8988T (cell line): ENCODE data around the gene BMPR1A.
"Not testable (repeated sequence)": the region's sequence is repeated elsewhere in the genome, so short reads cannot be mapped to it uniquely, and the experiment has no call there.

Source experiments
- DNase-seq: peaks from one replicate; pipeline ENCODE4 v3.0.0; 2011

Gene BMPR1A

GRCh38 chr10:86943316-86944030, 187.1 kb downstream of the BMPR1A start:
- DNase-seq = no peak

GRCh38 chr10:86944031-86944419, 187.6 kb downstream of the BMPR1A start:
- DNase-seq = no peak

DNA sequence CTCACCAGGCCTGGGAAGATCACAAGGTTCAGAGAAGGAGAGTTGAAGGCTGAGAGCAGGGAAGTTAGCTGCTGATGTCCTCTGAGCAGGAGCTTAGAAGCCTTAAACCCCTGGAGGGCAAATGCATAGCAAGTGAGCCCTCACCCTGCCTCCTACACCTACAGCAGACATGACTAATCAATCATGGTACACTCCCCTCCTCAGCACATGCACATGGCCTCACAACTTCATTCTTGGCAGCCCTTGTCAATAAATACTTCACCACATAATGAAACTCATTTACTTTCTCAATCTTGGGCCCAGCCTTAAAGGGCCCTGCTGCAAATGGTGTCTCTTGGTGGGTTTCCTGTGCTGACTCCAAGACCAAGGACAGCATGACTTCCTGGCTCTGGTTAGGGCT, 188.1 kb downstream of the BMPR1A start:
- no peak for DNase-seq

DNA sequence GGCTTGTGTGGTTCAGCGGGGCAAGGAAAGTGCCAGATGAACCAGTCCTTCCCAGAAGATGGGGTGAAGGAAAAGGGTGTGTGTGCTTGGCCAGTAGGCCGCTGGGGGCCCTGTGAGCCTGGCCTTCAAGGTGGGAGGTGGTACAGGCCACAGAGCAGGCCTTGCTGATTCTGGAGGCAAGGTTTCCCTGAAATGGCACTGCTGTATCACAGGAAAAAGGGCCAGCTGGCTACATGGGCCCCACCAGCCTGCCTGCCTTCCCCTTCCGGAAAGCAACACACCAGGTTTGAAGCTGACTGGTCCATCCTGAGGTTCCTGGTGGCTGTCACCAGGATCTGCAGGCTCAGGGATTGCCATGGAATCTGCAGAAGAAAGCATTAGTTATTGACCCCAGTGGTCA, 188.5 kb downstream of the BMPR1A start:
- DNase-seq = no peak

GRCh38 chr10:86945361-86946212, 189.2 kb downstream of the BMPR1A start:
- DNase-seq = no peak

DNA sequence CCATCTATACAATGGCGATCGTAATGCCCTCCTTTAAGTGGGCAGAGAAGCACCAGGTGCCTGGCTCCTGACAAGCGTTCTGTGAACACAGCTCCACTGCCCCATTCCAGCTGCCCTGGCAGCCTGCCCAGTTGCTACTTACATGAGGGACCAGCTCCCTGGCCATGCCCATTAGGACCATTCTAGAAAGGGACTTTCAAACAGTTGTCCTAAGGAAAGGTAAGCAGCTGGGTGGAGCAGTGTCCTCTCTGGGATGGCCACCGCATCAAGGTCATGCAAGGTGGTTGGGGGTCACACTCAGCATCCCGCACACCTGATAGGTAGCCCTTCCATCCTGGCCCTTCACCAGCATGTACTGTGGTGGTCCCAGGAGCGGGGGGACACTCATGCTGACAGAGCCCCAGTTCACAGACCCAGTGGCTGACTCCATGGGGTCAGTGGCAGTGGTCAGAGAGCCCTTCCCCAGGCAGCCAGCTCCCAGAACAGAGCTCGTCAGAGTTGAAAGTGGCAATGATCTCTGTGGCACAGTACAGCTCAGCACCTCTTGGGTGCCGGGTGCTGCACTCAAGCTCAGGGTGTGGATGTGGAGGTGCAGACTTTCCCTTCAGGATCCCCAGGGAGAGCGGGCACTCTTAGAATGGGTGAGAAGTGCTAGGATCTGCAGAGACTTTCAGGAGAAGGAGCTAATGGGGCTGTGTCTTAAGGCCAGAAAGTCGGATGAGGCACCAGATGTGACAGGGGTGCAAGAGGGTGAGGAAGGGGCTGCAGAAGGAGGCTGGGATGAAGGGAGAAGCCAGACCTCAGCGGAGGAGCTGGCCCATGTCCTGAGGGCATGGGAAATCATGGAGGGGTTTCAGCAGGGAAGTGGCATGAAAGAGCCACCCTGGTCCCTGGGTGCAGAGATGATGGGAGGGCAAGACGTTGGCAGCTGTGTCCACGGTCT, 190.1 kb downstream of the BMPR1A start:
- DNase-seq = no peak

DNA sequence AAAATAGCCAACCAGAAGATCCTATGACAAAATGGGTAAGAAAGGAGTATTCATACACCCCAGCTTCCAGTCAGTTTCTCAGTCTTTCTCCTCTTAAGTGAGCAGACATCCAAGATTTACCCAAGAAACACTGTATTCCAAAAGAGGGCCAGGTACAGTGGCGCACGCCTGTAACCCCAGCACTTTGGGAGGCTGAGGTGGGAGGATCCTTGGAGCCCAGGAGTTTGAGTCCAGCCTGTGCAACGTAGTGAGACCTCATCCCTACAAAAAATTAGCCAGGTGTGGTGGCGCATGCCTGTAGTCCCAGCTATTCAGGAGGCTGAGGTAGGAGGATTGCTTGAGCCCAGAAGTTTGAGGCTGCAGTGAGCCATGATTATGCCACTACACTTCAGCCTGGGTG, 191.4 kb downstream of the BMPR1A start:
- not testable (repeated sequence) for DNase-seq

- DNase-seq = no peak
These were observed 193.9 kb downstream of the BMPR1A start for GRCh38 chr10:86950349-86950748.

DNA sequence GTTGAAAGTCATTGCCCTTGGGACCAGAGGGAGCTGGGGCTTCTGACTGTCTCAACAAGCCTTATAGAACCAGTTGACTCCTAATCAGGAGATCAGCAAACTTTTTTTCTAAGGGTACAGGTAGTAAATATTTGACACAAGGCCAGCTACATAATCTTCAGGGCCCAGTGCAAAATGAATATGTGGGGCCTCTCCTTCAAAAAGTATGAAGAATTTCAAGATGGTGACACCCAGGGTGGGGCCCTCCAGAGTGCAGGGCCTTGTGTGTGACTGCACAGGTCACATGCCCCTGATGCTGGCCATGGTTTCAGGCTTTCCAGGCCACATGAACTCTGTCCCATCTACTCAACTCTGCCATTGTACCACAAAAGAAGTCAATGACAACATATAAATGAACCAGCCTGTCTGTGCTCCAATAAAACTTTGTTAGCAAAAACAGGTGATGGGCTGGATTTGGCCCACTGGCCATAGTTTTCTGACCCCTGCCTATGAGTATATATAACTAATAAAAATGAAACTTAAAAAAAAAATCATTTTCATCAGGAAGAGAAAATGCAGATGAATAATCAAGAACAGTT, 194.9 kb downstream of the BMPR1A start:
- no peak for DNase-seq

DNA sequence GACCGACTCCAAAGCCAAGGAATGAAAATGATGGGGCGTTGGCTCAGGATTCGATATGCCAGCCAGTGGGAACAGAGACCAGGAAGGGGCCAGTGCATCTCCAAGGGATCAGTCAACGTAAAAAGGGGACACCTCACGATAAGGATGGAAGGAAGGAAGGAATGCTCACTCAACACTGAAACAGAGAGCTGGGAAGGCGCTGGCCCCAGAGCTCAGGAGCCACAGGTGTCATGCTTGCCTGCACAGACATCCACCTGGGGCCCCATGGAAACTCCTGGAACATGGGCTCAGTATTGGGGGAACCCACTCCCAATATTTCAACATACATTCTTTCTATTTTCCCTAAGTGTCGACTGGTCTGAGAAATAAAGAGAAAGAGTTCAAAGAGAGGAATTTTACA, 195.7 kb downstream of the BMPR1A start:
- DNase-seq = no peak

DNA sequence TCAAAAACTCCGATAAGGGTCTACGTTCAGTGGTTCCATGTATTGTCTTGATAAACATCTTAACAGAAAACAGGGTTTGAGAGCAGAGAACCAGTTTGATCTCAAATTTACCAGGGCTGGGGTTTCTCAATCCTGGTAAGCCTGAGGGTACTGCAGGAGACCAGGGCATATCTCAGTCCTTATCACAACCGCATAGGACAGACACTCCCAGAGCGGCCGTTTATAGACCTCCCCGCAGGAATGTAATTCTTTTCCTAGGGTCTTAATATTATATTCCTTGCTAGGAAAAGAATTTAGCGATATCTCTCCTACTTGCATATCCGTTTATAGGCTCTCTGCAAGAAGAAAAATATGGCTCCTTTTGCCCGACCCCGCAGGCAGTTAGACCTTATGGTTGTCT, 196.3 kb downstream of the BMPR1A start:
- DNase-seq = not testable (repeated sequence)

GRCh38 chr10:86953747-86954680, 197.6 kb downstream of the BMPR1A start:
- no peak for DNase-seq

GRCh38 chr10:86954681-86955500, 198.5 kb downstream of the BMPR1A start:
- DNase-seq = no peak

DNA sequence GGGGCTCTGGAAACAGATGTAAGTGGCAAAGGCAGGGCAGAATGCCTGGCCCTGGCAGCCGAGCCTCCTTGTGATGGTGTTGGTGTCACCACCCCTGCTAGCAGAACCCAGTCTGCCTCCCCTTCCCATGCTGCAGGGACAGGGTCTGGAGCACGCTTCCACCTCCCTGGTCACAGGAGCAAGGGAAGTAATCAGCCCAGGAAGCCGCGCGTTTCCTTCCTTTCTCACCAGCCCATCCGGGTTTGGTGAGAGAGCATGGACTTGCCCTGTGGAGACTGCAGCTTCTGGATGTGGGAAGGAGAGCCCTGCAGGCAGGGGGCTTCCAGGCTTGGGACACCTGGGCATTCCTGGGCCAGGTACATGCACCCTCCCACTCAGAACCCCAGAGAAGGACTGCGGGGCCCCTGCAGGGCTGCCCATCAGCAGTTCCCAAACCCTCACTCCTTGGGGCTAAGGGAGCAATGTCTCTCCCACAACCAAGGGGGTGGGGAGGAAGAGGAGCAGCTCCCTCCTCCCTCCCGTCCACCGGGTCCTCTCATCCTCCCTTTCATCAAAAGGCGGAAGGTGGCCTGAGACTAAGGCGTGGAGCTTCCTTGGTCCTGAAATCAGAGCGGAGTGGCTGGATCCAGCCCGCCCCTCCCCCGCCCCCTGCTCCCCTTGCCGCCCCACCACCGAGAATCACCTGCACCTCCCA, 199.2 kb downstream of the BMPR1A start:
- no peak for DNase-seq

DNA sequence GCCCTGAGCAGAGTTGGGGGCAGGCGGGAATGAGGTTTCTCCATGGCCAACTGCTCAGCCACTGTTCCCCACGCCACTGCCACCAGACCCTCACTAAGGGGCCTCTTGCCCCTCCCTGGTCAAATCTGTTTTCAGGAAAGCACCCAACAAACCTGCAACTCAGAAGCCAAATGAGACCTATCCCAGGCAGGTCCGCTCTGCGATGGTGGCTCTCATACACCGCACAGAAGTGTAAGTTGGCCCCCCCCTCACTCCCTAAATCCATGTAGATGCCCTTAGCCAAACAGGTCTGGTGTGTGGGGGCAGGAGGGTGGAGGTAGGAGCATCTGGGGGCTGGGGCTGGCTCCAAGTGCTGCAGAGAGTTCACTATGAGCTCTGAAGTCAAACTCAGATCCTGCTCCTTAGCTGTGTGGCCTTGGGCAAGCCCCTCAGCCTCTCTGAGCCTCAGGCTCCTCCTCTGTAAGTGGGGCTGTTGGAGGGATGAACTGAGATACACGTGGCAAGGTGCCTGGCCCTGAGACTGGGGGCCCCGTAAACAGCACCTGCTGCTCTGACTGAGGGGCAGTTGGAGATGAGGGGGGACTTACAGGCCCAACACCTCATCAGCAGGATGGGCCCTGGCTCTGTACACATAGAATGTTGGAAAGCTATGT, 199.9 kb downstream of the BMPR1A start:
- DNase-seq = no peak

GRCh38 chr10:86956848-86957448, 200.5 kb downstream of the BMPR1A start:
- DNase-seq = no peak

GRCh38 chr10:86957471-86958115, 201.2 kb downstream of the BMPR1A start, which contains the start of gene MMRN2:
MMRN2 (minus strand) TSS chr10:86957615; CDS start chr10:86957541, 74 bp downstream.
- DNase-seq = no peak

- no peak for DNase-seq
These were observed 201.9 kb downstream of the BMPR1A start, which contains the start of gene SNCG for GRCh38 chr10:86958116-86958900. SNCG (plus strand) TSS chr10:86958599; CDS start chr10:86958698, 99 bp downstream.
